HG02938 (cell line): ENCODE results near the gene OR6B2.

ENCODE experiments used
- ATAC-seq: cut with Tn5 transposase; IDR thresholded peaks from one replicate; pipeline ENCODE4 v1.9.1; 2021; ENCODE audit warnings: mild to moderate bottlenecking, moderate library complexity; ENCODE audit not compliant: unreplicated experiment

Gene OR6B2

GRCh38 chr2:240042740-240043139, 12.5 kb upstream of the OR6B2 start:
- no peak for ATAC-seq

GRCh38 chr2:240041363-240041762, 11.1 kb upstream of the OR6B2 start:
- no peak for ATAC-seq

DNA sequence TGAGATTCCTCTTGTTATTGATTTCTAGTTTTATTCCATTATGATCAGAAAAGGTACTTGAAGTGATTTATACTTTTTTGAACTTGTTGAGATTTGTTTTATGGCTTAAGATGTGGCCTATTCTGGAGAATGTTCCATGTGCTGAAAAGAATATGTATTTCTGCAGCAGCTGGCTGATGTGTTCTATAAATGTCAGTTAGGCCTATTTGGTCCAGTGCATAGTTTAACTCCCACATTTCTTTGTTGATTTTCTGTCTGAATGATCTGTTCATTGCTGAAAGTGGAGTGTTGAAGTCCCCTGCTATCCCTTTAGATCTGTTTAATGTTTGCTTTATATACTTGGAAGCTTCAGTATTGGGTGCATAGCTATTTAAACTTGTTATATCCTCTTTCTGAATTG, 7.1 kb upstream of the OR6B2 start:
- no peak for ATAC-seq

GRCh38 chr2:240033330-240033678, 3.1 kb upstream of the OR6B2 start:
- ATAC-seq = no peak

DNA sequence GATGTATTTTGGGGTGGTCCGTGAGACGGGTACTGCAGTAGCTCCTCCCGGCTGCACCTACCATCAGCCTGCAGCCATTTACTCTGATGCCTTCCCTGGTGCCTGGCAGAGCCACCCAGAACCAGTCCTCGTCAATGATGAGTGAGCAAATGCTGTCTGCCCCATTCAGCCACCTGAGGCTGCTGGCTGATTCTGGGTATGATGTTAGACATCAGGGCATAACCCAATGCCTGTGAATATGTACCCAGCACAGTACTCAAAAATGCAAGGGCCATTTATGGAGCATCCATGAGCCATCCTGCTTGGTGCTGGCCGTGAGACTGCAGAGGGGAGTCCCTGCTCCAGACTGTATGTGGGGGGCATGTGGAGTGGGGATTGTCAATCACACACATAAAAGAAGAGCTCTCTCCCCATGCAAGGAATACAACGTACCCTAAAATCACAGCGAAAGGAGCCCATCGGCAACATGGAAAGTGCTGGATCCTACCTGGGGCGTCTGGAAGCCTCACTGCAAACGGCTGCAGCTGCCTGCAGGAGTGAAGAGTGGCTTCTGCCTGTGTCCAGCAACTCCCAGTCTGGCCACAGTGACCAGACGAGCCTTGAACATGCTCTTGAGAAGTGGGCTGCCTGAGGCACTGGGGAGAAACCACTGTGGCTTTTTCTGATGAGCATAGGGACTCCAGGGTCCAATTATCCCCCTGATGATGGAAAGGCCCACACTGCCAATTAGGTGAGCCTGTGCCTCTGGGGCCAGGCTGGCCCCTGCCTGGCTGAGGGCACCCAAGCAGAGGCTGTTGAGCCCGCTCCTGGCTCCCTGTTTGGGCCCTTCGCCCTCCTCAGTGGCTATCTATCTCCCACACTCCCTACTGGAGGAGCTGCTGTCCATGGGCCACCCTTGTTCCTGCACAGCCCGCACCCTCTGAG, 2.4 kb upstream of the OR6B2 start:
- ATAC-seq = no peak

DNA sequence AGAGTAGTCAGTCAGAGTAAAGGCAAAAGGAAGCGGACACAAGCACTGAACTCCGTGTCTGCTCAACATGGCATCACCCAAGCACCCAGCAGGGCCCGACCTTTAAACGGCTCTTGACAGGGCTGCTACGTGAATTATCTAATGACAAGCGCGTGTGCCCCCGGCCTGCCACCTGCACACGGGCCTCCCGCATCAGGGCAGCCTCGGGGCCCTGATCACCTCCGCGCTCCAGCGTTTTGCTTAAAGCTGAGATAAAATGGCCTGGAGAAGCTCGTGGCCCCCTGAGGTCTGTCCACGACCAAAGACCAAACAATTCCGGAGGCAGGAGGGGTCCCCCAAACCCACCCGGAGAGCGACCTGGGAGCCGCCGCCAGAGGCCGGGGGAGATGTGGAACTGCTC, 5.5 kb downstream of the OR6B2 start:
- peak; percentile 28 for ATAC-seq

DNA sequence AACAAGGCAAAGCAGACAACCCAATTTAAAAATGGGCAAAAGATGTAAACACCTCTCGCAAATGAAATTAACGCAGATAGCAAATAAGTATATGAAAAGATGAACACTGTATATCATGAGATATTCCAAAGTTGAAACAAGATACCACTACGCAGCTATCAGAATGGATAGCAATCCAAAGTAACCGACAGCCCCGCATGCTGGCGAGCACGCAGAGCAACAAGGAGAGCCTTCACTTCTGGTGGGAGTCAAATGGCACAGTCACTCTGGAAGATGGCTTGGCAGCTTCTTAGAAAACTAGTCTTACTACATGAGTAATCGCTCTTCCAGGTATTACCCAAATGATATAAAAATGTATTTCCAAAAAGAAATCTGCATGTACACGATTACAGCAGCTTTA, 6.4 kb downstream of the OR6B2 start:
- no peak for ATAC-seq

- ATAC-seq = no peak
These were observed 8.6 kb downstream of the OR6B2 start for GRCh38 chr2:240021488-240022104.

GRCh38 chr2:240018071-240018750, 12.0 kb downstream of the OR6B2 start:
- no peak for ATAC-seq

DNA sequence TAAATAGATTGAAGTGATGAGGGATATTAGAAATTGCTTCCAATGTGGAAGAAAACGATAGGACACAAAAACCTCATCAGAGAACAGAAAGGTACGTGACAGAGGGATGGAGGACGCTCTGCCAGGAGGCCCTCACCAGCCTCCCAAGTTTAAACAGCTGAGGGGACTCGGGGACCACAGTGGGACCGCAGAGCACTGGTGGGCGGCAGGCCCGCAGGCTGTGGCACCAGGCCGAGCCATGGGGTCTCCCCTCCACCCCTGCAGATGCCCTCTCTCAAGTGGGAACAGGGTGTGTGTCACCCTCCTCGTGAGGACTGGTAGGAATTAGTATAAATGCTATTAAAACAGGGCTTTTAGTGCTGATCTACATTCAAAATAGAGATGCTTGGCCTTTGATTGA, 15.9 kb downstream of the OR6B2 start:
- no peak for ATAC-seq

GRCh38 chr2:240013343-240013742, 16.9 kb downstream of the OR6B2 start:
- ATAC-seq = no peak

DNA sequence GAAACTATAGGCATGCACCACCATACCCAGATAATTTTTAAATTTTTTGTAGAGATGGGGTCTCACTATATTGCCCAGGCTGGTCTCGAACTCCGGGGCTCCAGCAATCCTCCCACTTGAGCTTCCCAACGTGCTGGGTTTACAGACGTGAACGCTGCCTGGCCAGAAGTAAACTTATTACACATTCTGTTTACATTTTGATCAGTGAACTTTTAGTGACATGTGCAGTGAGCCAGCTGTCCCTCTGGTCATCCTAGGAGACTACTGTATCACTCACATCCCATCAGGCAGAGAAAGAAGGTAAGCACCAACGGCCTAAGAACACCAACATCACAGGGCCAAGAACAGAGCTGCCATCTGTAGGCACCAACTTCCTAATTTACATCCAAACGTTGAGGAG, 27.2 kb downstream of the OR6B2 start:
- no peak for ATAC-seq

- no peak for ATAC-seq
These were observed 29.6 kb downstream of the OR6B2 start for GRCh38 chr2:240000671-240001070.

GRCh38 chr2:239997686-239998409, 32.4 kb downstream of the OR6B2 start:
- no peak for ATAC-seq

- no peak for ATAC-seq
These were observed 36.1 kb downstream of the OR6B2 start for GRCh38 chr2:239994086-239994485.

DNA sequence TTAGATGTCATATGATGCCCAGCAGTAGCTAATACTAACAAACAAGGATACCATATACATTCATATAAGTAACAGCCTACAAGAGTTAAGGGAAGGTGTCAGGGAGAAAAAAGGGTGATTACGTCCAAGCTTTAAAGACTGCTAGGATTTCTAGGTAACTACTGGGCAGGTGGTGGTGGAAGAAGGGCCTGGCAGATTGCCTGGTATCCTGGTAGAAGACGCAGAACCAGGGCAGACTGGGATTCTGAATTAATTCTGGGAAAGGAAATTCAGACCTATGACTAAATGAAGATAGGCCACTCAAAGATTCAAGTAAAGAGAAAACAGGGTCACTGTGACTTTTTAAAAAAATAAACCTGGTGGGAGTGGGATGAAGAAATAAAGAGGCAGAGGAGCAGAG, 36.9 kb downstream of the OR6B2 start:
- no peak for ATAC-seq

GRCh38 chr2:239991689-239992314, 38.4 kb downstream of the OR6B2 start:
- no peak for ATAC-seq

DNA sequence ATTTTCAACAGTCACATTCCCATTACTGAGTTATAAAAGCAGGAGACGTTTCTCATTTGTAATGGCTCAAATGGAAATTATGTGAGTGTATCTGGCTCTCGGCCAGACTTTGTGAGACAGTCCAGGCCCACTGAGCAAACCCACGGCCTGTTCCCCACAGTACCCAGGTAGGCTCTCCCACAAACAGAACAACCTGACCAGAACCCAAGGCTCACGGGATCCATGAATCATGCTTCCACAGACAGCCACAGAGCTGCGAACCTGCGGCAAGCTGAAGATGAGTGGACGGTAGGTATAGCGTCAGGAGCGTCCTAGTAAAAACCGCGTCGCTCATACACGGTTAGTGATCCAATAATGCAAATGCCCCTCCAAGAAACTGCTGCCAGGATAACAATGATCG, 39.3 kb downstream of the OR6B2 start:
- no peak for ATAC-seq

GRCh38 chr2:239985356-239985755, 44.9 kb downstream of the OR6B2 start:
- ATAC-seq = no peak

- no peak for ATAC-seq
These were observed 45.6 kb downstream of the OR6B2 start for GRCh38 chr2:239984421-239985194.
